ENCODE results near the gene ZNF569.

ZNF569 gene

GRCh38 chr19:37467608-37468090 is 405 bp upstream of the ZNF569 start:
- peaks cover 5% of the 10 kb centered on the region for H4K20me1 ChIP-seq (ENCODE audit: insufficient read depth, low read length, poor library complexity, severe bottlenecking)
- H2AFZ ChIP-seq (ENCODE audit: low read length): peak overlapping the region; percentile 99
- H3K27me3 ChIP-seq (ENCODE audit: insufficient read depth, low read length, poor library complexity, severe bottlenecking): no peaks in the 10 kb centered on the region
- H3K4me3 ChIP-seq (ENCODE audit: low read length, poor library complexity, severe bottlenecking): peak overlapping the region; percentile 89
- peaks cover 42% of the 10 kb centered on the region for H3K79me2 ChIP-seq (ENCODE audit: insufficient read depth, low read length)
- H3K9me2 ChIP-seq (replicated peaks; ENCODE audit: low read depth, low read length): no peaks in the 10 kb centered on the region
- peak overlapping the region; percentile 87 for H3K9ac ChIP-seq (ENCODE audit: low read depth, low read length, poor library complexity, severe bottlenecking)
- H3K9me3 ChIP-seq (ENCODE audit: insufficient read depth, low read depth, low read length): no peaks in the 10 kb centered on the region
- H3K36me3 ChIP-seq (ENCODE audit: insufficient read depth, low read length): peaks cover 5% of the 10 kb centered on the region; the same call in 1 of the 2 replicates
- TF ChIP-seq EZH2phosphoT487 (IDR thresholded peaks at IDR 0.05; ENCODE audit: borderline replicate concordance): no peak
- TF ChIP-seq, protein P1, sequence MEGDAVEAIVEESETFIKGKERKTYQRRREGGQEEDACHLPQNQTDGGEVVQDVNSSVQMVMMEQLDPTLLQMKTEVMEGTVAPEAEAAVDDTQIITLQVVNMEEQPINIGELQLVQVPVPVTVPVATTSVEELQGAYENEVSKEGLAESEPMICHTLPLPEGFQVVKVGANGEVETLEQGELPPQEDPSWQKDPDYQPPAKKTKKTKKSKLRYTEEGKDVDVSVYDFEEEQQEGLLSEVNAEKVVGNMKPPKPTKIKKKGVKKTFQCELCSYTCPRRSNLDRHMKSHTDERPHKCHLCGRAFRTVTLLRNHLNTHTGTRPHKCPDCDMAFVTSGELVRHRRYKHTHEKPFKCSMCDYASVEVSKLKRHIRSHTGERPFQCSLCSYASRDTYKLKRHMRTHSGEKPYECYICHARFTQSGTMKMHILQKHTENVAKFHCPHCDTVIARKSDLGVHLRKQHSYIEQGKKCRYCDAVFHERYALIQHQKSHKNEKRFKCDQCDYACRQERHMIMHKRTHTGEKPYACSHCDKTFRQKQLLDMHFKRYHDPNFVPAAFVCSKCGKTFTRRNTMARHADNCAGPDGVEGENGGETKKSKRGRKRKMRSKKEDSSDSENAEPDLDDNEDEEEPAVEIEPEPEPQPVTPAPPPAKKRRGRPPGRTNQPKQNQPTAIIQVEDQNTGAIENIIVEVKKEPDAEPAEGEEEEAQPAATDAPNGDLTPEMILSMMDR (conservative IDR thresholded peaks at IDR 0.05; ENCODE audit: low read length): no peak
- peak overlapping the region; percentile 89 for H3K4me2 ChIP-seq (ENCODE audit: low read depth, low read length, poor library complexity, severe bottlenecking)
- H3F3A ChIP-seq (ENCODE audit: low read depth): no peaks in the 10 kb centered on the region
- peaks cover 26% of the 10 kb centered on the region for H3K4me1 ChIP-seq (ENCODE audit: insufficient read depth, low read length, poor library complexity, severe bottlenecking)

DNA sequence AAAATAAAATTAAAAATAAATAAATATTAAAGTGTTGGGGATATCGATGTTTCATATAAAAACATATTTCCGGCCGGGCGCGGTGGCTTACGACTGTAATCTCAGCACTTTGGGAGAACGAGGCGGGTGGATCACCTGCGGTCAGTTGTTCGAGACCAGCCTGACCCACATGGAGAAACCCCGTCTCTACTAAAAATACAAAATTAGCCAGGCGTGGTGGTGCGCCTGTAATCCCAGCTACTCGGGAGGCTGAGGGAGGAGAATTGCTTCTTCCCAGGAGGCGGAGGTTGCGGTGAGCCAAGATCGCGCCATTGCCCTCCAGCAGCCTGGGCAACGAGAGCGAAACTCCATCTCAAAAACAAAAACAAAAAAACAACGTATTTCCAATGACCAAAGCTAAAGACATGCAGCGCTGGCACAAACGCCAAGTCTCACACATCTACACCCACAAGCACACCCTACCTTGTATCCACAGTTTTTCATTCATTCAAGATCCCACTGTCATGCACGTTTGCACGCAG is 907 bp downstream of the ZNF569 start:
- H3K4me1 ChIP-seq (ENCODE audit: insufficient read depth, low read length, poor library complexity, severe bottlenecking): peaks cover 26% of the 10 kb centered on the region
- no peaks in the 10 kb centered on the region for H3K9me2 ChIP-seq (replicated peaks; ENCODE audit: low read depth, low read length)
- no peaks in the 10 kb centered on the region for H3F3A ChIP-seq (ENCODE audit: low read depth)
- H3K27me3 ChIP-seq (ENCODE audit: insufficient read depth, low read length, poor library complexity, severe bottlenecking): no peaks in the 10 kb centered on the region
- H2AFZ ChIP-seq (ENCODE audit: low read length): peak overlapping the region; percentile 99
- peaks cover 5% of the 10 kb centered on the region for H3K36me3 ChIP-seq (ENCODE audit: insufficient read depth, low read length)
- peak overlapping the region; percentile 89 for H3K4me3 ChIP-seq (ENCODE audit: low read length, poor library complexity, severe bottlenecking)
- H3K9me3 ChIP-seq (ENCODE audit: insufficient read depth, low read depth, low read length): no peaks in the 10 kb centered on the region
- peak overlapping the region; percentile 87 for H3K9ac ChIP-seq (ENCODE audit: low read depth, low read length, poor library complexity, severe bottlenecking)
- no peak for TF ChIP-seq EZH2phosphoT487 (IDR thresholded peaks at IDR 0.05; ENCODE audit: borderline replicate concordance)
- TF ChIP-seq, protein P1 (conservative IDR thresholded peaks at IDR 0.05; ENCODE audit: low read length): no peak
- peaks cover 5% of the 10 kb centered on the region for H4K20me1 ChIP-seq (ENCODE audit: insufficient read depth, low read length, poor library complexity, severe bottlenecking)
- H3K79me2 ChIP-seq (ENCODE audit: insufficient read depth, low read length): peaks cover 41% of the 10 kb centered on the region
- H3K4me2 ChIP-seq (ENCODE audit: low read depth, low read length, poor library complexity, severe bottlenecking): peak overlapping the region; percentile 89

- H3K9me3 ChIP-seq (ENCODE audit: insufficient read depth, low read depth, low read length): peaks cover 65% of the 10 kb centered on the region
- no peaks in the 10 kb centered on the region for H4K20me1 ChIP-seq (ENCODE audit: insufficient read depth, low read length, poor library complexity, severe bottlenecking)
- H3K79me2 ChIP-seq (ENCODE audit: insufficient read depth, low read length): no peaks in the 10 kb centered on the region
- H3K36me3 ChIP-seq (ENCODE audit: insufficient read depth, low read length): peaks cover 26% of the 10 kb centered on the region; the same call in 1 of the 2 replicates
- H3K4me3 ChIP-seq (ENCODE audit: low read length, poor library complexity, severe bottlenecking): no peak overlapping the region
- no peak overlapping the region for H2AFZ ChIP-seq (ENCODE audit: low read length)
- H3K27me3 ChIP-seq (ENCODE audit: insufficient read depth, low read length, poor library complexity, severe bottlenecking): no peaks in the 10 kb centered on the region
- H3K9ac ChIP-seq (ENCODE audit: low read depth, low read length, poor library complexity, severe bottlenecking): no peak overlapping the region
- no peaks in the 10 kb centered on the region for H3K4me1 ChIP-seq (ENCODE audit: insufficient read depth, low read length, poor library complexity, severe bottlenecking)
- H3K4me2 ChIP-seq (ENCODE audit: low read depth, low read length, poor library complexity, severe bottlenecking): no peak overlapping the region
- no peaks in the 10 kb centered on the region for H3K9me2 ChIP-seq (replicated peaks; ENCODE audit: low read depth, low read length)
- TF ChIP-seq, protein P1 (conservative IDR thresholded peaks at IDR 0.05; ENCODE audit: low read length): no peak
- no peaks in the 10 kb centered on the region for H3F3A ChIP-seq (ENCODE audit: low read depth)
These were observed 14.6 kb downstream of the ZNF569 start for GRCh38 chr19:37452500-37453245.
